Measurements from ENCODE around the gene POLG2. TPM values are rescaled to one million over a fixed set of nuclear protein-coding genes. Genes with fewer than 3 reads are reported as not detected.
"Not testable (repeated sequence)": the region's sequence is repeated elsewhere in the genome, so short reads cannot be mapped to it uniquely, and the experiment has no call there.

Gene POLG2
- total RNA-seq, 1 donor from 2014 or later = 10.8 TPM

DNA sequence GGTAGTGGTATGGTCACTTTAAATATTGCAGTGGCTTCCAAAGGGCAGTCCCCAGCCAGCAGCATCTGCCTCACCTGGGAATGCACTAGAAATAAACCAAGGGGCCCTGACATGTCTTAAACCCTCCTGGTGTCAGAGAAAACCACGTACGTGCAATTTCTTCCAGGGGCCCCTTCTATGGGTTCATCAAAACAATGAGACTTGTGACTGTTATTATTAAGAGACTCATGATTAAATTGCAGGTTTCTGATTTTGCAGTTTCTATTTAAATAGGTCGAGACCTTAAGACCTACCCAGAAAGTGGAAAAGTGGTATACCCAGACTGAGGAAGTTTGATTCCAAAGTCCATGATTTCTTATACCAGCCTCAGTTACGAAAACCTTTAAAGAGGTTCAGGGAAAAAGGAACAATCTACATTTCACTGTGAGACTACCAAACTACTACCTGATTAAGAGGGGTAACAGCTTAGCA, 746 bp upstream of the POLG2 start:
- H3K4me3 ChIP-seq (ENCODE audit: low read depth, low read length) = peak overlapping the region; percentile 88
- H3K27me3 ChIP-seq (ENCODE audit: control insufficient read depth, insufficient read depth, low read length) = no peaks in the 10 kb centered on the region
- TF ChIP-seq, protein P1, sequence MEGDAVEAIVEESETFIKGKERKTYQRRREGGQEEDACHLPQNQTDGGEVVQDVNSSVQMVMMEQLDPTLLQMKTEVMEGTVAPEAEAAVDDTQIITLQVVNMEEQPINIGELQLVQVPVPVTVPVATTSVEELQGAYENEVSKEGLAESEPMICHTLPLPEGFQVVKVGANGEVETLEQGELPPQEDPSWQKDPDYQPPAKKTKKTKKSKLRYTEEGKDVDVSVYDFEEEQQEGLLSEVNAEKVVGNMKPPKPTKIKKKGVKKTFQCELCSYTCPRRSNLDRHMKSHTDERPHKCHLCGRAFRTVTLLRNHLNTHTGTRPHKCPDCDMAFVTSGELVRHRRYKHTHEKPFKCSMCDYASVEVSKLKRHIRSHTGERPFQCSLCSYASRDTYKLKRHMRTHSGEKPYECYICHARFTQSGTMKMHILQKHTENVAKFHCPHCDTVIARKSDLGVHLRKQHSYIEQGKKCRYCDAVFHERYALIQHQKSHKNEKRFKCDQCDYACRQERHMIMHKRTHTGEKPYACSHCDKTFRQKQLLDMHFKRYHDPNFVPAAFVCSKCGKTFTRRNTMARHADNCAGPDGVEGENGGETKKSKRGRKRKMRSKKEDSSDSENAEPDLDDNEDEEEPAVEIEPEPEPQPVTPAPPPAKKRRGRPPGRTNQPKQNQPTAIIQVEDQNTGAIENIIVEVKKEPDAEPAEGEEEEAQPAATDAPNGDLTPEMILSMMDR (IDR thresholded peaks at IDR 0.05; ENCODE audit: insufficient read depth, low read length, severe bottlenecking) = no peak
- FAIRE-seq (no peak), DNase-seq (ENCODE audit: low read depth) (no peak)
- H3K36me3 ChIP-seq (ENCODE audit: control insufficient read depth, insufficient read depth, low read length) = peaks cover 18% of the 10 kb centered on the region

- FAIRE-seq (no peak), DNase-seq (ENCODE audit: low read depth) (no peak)
- H3K27me3 ChIP-seq (ENCODE audit: control insufficient read depth, insufficient read depth, low read length) = no peaks in the 10 kb centered on the region
- H3K4me3 ChIP-seq (ENCODE audit: low read depth, low read length) = peak overlapping the region; percentile 88
- TF ChIP-seq, protein P1 (IDR thresholded peaks at IDR 0.05; ENCODE audit: insufficient read depth, low read length, severe bottlenecking) = no peak
- peaks cover 11% of the 10 kb centered on the region for H3K36me3 ChIP-seq (ENCODE audit: control insufficient read depth, insufficient read depth, low read length)
Observed at GRCh38 chr17:64496348-64496785, 487 bp downstream of the POLG2 start.

DNA sequence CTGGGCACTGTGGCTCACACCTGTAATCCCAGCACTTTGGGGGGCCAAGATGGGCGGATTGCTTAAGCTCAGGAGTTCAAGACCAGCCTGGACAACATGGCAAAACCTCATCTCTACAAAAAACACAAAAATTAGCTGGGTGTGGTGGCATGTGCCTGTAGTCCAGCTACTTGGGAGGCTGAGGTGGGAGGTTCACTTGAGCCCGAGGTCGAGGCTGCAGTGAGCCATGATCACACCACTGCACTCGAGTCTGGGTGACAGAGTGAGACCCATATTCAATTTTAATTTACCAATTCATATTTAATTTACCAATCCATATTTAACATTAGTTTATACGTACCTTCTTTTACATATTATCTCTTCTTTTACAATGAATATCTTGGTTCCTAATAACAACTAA, 1.6 kb downstream of the POLG2 start:
- not testable (repeated sequence) for FAIRE-seq

GRCh38 chr17:64494121-64494520, 2.7 kb downstream of the POLG2 start:
- peaks cover 4% of the 10 kb centered on the region for H3K36me3 ChIP-seq (ENCODE audit: control insufficient read depth, insufficient read depth, low read length)
- H3K4me3 ChIP-seq (ENCODE audit: low read depth, low read length) = no peak overlapping the region
- FAIRE-seq (no peak), DNase-seq (ENCODE audit: low read depth) (no peak)
- H3K27me3 ChIP-seq (ENCODE audit: control insufficient read depth, insufficient read depth, low read length) = no peaks in the 10 kb centered on the region
- TF ChIP-seq, protein P1 (IDR thresholded peaks at IDR 0.05; ENCODE audit: insufficient read depth, low read length, severe bottlenecking) = no peak

More for the DNA sequence above, 1.6 kb downstream of the POLG2 start:
- H3K4me3 ChIP-seq (ENCODE audit: low read depth, low read length); H3K27me3 ChIP-seq (ENCODE audit: control insufficient read depth, insufficient read depth, low read length); H3K36me3 ChIP-seq (ENCODE audit: control insufficient read depth, insufficient read depth, low read length); DNase-seq (ENCODE audit: low read depth): not testable (repeated sequence)

DNA sequence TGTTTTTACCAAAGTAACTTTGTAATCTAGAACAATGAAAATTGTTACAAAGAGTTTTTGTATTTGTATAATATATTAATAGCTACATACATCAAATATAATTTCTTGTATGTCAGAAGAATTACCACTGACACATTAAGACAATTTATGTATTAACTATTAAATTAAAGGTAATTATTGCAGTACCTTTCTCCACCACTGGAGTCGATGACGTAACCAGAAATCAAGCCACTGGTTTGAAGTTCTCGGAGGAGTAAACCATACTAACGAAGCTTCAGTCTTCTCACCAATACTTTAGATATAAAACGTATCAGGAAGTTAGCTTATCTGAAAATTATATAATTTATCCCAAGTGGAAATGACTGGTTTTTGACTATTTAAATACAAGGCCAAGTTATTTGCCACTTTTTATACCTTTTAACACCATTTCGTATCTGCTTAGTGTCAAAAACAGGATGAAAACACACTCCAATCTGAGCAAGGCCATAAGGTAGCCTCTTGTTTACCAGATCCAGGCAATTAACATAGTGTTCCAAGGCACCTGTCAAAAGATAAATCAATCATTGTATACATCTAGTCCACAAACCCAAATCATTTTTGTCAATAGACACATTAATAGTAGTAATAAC, 4.3 kb downstream of the POLG2 start:
- H3K4me3 ChIP-seq (ENCODE audit: low read depth, low read length) = no peak overlapping the region
- no peaks in the 10 kb centered on the region for H3K27me3 ChIP-seq (ENCODE audit: control insufficient read depth, insufficient read depth, low read length)
- DNase-seq (ENCODE audit: low read depth) (peak; percentile 38), FAIRE-seq (no peak)
- peaks cover 4% of the 10 kb centered on the region for H3K36me3 ChIP-seq (ENCODE audit: control insufficient read depth, insufficient read depth, low read length)
- TF ChIP-seq, protein P1 (IDR thresholded peaks at IDR 0.05; ENCODE audit: insufficient read depth, low read length, severe bottlenecking) = peak; percentile 18

DNA sequence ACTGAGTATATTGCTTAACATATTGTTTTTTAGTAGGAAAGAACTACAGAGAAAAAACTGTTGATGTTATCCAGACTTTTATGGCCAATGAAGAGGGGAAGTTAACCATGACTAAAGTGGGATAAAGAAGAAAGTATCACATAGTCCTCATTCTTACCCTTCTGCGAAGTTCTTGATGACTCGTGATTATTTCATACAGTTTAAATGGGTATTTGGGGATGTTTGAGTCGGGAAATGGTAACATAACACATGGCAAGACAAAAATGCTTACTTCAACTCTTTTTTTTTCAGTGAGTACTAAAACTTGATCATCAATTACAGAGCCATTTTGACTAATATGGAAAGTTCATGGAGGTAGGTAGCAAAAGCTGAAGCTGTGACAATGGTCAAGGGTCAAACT, 4.9 kb downstream of the POLG2 start:
- no peak for FAIRE-seq
- Histone ChIP-seq H3K27me3 (ENCODE audit: control insufficient read depth, insufficient read depth, low read length) (no peaks in the 10 kb centered on the region), H3K4me3 (ENCODE audit: low read depth, low read length) (no peak overlapping the region), H3K36me3 (ENCODE audit: control insufficient read depth, insufficient read depth, low read length) (peaks cover 4% of the 10 kb centered on the region)
- TF ChIP-seq, protein P1 (IDR thresholded peaks at IDR 0.05; ENCODE audit: insufficient read depth, low read length, severe bottlenecking) = no peak
- DNase-seq (ENCODE audit: low read depth) = peak; percentile 68
